Inflammatory macrophage treated with lipopolysaccharide for 4 hours (primary cell): Measurements from ENCODE around the gene SPAG5.

Source experiments
- DNase-seq: peaks from one replicate; pipeline ENCODE4 v3.0.0-alpha.2; 2020

Gene SPAG5

DNA sequence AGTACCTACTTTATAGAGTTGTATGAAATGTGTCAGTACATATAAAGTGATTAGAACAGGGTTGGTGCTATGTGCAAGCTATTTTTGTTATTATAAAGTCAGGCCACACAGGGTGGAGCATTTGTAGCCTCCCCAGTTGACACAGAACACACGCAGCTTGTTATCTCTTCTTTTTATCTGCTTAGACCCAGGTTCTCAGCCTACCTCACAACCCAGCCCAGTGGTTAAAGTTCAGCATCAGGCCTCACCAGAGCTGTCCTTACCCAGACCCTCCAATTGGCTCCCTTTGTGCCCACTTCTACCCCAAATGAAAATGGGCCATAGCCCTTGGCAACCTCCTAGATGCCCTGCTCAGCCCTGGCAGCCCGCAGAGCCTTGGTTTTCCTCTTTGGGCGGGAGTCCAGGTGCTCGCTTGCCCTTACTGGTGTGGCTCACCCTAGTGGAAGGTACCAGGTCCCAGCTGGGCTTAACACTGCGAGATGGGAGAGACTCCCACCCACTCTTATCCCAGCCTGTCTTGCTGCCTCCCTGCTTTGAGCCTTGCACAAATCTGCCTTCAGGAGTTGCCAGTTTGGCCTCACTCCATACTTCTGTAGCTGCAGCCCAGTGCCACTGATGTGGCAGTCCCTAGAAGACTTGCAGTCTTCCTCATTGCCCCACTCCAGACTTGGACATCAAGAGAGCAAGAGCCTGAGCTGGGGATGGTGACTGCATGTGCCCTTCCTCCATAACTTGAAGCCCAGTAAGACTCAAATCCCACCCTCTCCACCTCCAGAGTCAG lies 26.4 kb downstream of the SPAG5 start:
- DNase-seq: no peak

DNA sequence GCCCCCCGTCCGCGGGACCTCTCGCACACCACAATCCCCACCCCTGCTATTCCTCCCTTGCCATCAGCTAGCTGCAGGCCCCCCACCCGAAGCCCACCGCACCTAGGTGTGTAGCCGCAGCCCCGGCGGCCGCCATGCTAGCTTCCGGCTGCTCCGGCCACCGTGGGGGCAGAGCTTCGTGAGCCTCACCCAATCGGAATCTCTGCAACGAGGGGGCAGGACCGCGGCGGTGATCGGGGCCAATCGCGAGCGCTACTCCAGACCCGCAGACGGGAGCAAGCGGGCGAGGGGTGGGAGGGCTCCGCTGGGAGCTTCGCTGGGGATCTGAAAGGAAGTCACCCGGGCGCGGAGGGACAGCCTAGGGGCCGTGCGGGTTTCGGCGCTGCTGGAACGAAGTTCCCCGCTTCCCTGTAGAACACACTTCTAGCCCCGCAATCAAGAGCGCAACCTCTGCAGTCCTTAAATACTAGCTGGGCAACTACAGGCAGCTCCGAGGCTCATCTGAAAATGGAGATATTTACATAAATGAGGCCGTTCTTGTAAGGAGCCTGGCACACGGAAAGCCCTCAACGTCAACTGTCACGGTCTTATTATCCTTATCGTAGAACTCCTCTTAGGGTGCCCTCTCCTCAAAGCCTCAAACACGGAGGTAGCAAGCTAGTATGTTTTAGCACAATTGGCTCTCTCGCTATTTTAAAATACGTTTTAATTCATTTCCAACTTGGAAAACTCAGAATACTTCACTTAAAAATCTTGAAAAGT lies 27.3 kb downstream of the SPAG5 start, which contains the start of gene PIGS:
PIGS (minus strand) TSS at position 164 of the 762 bp plus-strand sequence; CDS start at position 136, 28 bp downstream.
- DNase-seq: peak; percentile 95

DNA sequence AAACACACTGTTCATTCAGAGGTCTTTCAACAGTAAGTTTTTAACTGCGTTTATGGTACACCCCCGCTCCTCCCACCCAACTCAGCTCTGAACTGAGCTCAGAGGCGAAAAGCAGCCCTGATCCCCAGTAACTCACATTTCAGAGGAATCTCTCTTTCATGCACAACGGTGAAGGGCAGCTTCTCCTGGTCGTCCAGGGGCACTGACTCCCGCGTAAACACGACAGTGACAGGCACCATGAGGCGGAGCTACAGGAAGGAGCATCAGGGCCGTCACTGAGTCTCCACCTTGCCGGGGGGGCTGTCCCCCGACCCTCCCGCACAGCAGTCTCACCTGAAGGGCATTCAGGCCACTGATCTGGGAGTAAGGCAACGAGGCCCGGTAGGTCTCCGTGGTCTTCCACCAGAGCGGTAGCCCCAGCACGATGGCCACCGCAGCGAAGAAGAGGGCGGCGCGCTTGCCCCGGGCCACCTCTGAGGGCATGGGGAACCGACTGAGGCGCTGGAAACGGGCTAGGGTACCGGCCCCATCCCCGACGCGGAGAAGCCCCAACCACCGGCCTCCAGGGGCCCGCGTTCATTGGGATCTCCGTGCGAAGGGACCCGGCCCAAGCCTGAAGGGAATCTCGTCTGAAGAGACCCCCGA lies 28.0 kb downstream of the SPAG5 start:
- peak; percentile 13 for DNase-seq

- no peak for DNase-seq
Measured at GRCh38 chr17:28569446-28569845, 29.4 kb downstream of the SPAG5 start.

DNA sequence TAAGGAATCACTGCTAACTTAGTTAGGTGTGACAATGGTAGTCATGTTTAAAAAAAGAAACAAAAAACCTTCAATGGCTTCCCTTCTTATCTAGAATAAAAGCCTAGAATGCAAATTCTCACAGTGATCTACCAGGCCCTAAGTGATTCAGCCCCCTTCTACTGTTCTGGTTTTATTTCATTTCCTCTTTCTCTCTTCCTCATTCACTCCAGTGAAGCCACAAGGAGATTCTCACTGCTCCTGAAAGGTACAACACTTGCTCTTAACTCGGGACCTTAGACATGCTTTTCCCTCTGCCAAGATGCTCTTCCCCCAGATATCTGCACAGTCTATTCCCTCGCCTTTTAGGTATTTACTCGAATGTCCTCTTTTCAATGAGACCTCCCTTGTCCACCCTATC lies 31.2 kb downstream of the SPAG5 start:
- DNase-seq: peak; percentile 73

GRCh38 chr17:28563475-28563874 lies 35.4 kb downstream of the SPAG5 start:
- no peak for DNase-seq

GRCh38 chr17:28555022-28555421 lies 43.8 kb downstream of the SPAG5 start:
- DNase-seq: no peak

DNA sequence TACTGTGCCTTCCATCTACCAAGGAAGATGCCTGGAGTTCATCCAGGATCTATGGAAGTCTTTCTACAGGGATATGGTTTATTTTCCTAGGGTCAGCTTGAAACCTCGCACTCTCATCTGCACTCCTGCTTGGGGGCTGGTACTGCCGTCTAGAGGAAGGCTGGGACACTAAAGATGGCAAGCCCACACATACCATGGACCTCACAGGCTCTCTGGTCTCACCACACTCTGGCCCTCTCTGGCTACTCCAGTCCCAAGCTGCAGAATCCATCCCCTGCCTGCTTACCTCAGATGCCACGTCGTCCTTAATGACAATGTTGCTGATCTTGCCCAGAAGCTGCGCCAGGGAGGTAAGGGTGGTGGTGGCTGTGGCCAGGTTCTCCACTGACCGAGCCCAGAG lies 44.3 kb downstream of the SPAG5 start:
- DNase-seq: peak; percentile 28

DNA sequence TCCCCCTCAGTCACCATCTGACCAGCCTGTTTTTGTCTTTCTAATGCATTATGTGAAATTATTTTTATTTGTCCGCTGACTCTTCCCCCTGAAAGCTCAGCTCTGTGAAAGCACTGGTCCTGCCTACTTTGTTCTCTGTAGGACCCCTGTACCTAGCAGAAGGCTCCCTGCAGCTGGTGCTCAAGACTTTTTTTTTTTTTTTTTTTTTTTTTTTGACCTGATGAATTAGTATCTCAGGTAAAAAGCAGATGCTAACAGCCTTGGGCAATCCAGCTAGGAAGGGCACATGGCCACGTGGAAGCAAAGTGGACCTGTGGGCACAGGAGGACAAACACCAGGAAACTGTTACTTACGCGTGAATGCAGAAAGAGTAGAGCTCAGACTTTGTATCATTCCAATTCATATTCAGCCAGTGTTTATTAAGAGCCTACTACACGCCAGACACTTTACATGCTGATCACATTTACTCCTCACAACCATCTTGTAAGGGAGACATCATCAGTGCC lies 45.8 kb downstream of the SPAG5 start:
- no peak for DNase-seq

DNA sequence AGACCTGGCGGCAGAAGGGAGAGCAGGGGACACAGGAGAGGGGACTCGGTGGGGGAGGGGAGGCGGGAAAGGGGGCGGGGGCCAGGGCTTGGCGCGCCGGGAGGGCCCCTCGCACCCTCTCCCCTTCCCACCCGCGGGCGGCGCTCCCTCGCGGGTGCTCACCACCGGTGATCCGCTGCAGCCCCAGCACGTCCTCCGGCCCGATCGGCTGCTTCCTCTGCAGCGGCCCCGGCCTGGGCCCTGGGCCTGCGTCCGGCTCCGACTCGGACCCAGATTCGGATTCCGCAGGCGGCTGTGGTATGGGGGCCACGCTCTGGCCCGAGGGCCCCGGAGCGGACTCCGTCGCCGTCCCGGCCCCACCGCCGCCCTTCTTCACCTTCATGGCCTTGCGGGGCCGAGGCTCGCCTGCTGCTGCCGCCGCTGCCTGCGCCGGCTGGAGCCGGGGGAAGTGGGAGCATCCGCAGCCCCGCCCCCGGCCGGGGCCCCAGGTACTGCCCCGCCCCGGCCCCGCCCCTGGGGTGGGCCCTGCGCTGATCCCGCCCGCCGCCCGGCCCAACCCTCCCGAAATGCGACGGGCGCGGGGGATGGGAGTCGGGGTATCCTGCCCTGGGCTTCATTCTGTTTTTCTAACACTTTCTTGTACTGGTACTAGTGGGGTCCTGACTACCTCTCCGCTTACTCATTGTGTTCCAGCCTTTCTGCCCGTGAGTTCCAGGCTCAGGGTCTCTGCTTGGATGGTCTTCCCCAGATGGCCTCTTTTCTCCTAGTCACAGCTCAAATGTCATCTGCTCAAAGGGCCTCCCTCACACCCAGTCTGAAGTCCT lies 46.4 kb downstream of the SPAG5 start, which contains the start of gene UNC119:
UNC119 (minus strand) TSS at position 449 of the 824 bp plus-strand sequence; CDS start at position 382, 67 bp downstream.
- DNase-seq: peak; percentile 83

DNA sequence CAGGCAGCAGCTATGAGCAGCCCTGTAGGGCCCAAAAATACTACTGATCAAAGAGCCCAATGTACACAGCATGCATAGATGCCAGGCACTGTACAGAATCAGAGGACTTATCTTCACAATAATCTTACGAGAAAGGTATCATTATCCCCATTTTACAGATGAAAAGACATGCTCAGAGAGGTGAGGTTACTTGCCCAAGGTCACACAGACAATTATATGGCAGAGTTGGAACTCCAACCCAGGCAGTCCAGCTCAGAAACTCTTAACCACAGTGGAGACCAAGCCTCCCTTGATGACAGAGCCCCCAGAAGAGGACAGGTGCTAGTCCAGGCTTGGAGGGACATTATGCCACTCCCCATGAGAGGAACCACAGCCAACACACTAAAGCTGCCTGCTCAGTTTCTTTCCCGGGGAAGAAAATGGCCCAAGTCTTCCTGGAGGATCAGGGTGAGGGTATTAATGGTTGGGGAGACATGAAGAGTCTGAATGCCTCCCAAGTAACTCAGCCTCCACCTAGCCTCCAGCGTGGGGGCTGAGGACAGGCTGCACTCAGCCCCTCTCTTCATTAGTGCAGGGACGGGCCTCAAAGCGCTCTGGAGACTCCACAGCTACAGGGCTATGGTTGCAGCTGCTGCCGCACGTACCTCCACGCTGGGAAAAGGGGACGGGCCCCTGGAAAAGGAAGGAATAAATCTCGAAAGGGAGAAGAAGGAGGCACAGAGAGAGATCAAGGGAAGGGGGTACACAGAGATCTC lies 47.2 kb downstream of the SPAG5 start:
- no peak for DNase-seq

DNA sequence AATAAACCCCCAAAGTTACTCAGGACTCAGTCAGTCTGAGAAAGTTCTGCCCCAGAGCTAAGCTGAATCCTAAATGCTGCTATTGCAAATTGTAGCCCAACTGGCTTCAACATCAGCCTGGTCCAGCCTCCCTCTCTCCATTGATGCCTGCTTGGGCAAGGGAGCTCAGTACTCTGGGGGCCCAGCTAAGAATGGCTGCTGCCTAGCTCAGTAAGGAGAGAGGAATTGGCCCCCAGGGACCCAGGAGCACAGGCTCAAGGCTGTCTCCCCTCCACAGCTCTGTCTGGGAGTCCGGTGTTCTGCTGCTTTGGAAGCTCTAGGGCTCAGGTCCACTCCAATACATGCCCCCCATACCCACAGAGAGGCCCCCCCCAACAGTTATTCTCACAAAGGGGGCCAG lies 48.0 kb downstream of the SPAG5 start:
- DNase-seq: no peak

GRCh38 chr17:28549236-28550132 lies 49.3 kb downstream of the SPAG5 start:
- DNase-seq: peak; percentile 90

DNA sequence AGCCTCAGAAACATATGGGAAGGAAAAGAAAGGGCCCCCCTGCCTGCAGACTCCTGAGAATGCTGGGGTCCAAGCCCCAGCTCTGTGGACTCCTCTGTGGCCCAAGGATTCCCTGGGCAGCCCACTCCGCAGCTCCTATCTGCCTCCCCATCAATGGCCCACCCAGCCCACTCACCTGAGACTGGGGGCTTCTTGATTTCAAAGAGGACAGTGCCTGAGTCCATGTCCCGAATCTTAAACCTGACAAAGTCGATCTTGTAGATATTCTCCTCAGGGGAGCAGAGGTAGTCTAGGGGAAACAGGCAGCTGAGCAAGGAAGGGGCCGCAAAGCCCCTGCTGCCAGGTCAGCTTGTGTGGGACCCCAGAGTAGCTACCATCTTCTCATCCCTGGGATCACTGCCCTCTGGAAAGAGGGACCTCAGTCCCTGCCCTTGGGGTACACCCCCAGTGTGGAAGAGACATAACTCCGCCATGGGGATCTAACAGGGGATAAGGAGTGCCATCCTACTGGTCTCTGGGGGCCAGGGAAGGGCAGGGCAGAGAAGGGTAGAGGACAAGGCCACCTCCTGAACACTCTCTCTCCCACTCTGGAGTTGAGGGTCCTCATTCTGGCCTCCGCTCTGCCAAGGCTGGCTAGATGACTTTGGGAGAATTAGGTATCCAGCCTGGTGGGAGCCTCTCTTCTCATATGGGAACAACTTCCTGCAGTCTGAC lies 50.3 kb downstream of the SPAG5 start:
- DNase-seq: no peak

- DNase-seq: peak; percentile 87
Measured at GRCh38 chr17:28547623-28548416, 51.0 kb downstream of the SPAG5 start.

DNA sequence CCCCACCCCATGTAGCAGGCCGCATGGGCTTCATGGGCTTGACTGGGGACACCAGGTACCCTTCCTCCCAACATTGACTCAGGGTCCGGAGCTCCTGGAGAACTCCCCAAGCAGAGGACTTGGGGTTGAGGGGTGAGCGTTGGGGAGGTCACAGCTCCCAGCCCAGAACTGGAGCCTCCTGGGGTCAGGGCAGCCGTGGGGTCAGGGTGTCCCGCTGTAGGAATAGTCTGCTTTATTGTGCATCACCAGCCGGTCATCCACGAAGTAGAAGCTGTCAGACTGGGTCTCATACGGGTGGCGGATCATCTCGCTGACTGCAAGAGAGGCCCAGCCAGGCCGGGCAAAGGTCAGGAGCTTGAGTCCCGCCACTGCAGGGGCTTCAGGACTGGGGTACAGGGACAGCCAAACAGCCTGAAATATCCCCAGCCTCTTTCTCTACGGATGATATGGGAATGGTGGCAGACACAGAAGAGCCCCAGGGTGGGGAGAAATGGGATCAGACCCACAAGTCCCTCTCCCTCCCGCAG lies 51.7 kb downstream of the SPAG5 start:
- no peak for DNase-seq

- DNase-seq: no peak
Measured at GRCh38 chr17:28545787-28546415, 52.9 kb downstream of the SPAG5 start.

GRCh38 chr17:28545141-28545503 lies 53.7 kb downstream of the SPAG5 start:
- DNase-seq: no peak
